Stimulated activated CD4-positive, alpha-beta T cell treated with anti-CD3 and anti-CD28 coated beads, Interleukin-1b, Interleukin-23, amount 100 ng/mL, for 1 hour (primary cell): Measurements from ENCODE around the gene TMEM125.

Experiments used
- DNase-seq, 2 donors: peaks; one replicate each; pipeline ENCODE4 v3.0.0-alpha.2; 2020; ENCODE audit warnings: low read depth in 2 of 2

Gene TMEM125

DNA sequence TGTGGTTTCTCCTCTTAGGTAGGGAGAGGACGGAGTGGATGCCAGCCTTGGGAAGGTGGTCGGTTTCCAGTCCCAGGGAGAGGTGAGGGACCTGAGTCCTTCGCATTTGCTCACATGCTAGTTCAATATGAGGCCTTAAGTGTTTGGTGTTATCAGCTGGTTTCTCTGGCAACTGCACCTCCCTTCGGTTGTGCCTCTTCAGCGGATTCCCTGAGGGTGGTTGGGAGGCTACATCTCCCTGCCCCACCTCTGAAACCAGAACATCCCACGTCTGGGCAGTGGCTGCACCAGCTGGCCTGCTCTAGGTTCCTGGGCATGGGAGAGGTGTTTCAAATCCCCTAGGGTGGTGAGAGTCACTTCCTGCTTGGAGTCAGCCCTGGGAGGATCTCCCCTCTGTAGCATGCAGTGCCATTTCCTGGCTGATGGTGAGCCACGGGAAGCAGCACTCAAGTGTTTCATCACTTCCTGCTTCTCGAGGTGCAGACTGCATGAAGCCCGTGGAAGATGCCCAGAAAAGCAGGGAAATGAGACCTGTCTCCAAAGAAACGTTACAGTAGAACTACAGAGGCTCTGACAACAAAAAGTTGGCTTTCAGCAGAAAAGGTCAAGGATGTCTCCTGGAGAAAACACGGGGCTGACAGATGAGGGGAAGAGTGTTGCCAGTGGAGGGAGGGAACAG, 4.5 kb downstream of the TMEM125 start:
- no peak for DNase-seq

DNA sequence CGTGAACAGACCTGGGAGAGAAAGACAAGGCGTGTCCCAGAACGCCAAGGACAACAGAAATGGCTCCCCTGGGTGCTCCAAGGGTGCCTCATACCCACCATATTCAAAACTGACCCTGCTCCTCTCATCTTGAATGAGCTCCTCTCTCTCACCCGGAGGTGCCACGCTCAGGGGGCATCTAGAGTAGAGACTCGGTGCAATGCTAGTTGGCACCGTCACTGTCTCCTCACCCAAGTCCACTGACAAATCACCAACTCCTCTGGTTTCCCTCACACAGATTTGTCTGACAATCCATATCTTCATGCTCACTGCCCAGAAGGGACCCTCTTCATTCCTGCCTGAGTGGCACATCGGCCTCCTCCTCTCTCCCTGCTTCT, 5.0 kb downstream of the TMEM125 start:
- DNase-seq, result no peak

DNA sequence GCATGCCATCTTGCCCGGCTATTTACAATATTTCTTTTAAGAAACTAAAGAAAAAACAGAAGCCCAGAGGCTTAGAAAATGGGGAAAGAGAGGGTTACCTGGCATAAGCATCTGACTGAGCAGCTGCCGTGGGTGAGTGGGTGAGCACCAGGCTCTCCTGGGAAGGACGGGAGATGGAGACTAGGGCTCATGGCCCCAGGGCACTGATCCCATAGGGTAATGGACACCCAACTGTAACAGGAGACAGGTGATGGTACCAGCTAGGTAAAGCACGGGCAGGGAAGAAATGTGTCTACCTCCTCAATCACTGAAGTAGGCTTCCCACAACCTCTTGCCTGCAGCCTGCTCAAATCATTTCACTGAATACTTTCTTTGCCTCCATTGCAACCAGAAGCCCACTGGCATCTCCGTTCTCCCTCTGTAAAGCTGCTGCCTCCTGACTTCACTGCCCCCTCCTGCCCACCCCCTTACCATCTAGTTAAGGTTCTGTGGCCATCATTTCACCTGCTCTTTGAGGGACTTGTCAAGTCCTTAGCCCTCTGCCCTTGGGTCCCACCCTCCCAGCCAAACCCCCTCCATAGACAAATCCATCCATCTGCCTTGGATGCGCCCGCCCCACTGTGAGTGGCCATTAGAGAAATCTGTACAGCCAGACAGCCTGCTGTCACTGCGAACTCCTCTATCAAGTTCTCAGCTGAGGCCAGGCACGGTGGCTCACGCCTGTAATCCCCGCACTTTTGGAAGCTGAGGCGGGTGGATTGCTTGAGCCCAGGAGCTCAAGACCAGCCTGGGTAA, 6.2 kb downstream of the TMEM125 start:
- DNase-seq, result no peak

DNA sequence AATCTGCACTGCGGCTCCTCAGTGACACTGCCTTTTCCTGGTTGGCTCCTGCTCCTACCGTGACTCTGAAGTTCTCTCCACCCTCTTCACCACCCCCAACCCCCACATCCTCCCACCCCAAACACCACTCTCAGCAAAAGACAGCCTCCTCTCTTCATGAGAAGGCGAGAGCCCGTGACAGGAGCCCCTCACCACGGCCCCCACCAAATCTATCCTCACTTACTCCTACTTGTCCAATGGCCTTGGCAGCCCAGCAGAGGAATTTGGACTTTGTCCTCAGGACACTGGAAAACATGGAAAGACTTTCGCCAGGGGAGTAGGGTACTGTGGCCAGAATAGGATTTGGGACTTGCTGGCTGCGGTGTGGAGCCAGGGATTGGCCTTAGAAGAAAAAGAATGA, 6.9 kb downstream of the TMEM125 start:
- no peak for DNase-seq

DNA sequence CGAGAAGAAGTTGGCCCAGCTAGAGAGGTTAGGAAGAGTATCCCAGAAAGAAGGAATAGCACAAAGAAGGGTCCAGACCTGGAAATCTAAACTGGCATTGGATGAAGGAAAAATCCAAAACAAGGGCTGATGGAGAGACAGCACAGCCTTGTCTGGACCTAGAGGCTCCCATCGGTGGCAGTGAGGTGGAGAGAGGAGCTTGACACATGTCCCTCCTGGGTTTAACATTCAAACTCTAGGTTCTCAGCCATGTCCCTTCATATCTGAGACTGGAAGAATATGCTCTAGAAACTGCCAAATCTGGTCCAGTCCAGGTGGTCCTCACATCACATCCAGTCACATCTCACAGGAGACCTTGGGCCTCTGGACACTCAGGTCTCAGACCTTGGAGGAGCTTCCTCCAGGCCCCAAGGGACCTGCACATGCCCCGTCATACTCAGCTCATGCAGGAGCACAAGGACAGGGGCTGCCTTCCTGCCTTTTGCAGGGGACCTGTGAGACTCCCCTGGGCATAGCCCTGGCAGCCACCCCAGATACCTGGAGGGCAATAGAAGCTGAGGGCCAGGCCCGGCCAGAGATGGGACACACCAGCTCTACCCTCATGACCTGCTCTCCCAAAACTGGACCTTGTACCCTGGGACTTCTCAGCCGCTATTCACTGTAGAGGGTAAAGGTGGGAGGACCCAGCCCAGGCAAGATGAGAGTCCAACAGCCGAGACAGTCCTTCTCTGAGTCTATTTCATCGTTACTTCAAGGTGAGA, 7.5 kb downstream of the TMEM125 start:
- DNase-seq, result no peak

DNA sequence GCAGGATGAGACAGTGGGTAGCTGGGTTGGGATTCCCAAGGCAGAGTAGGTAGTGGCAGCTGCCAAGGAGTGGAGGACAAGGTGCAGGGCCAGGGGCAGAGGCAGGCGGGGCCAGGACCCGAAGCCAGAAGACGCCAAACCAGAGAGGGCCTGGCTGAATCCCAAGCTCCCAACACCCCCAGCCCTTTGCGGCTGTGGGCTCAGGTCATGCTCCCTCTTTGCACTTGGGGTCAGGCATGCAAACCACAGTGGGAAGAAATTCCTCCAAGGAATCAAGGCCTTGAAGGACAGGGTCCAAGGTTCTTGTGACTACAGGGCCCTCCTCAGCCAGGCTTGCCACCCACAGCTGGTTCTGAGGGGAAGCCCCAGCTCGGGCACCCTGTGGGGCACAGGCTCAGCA, 9.4 kb downstream of the TMEM125 start:
- DNase-seq, result no peak

DNA sequence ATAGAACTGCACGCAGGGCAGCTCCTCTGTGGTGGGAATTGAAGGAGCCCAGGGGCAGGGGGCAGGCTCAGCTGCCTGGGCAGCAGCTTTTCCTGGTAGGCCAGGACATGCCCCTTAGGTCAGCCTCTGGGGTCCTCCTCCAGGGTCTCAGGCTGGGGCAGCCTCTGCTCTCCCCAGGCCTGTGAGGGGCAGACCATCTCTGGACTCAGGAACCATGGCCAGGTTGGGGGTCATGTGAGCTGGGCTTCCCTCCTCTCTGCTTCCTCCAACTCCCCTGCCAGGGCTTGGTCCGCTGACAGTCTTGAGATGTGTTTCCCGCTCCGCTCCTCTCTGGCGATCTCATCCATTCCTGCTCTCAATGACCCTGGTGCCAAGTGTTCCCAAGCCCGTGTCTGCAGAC, 9.9 kb downstream of the TMEM125 start:
- DNase-seq, result no peak

DNA sequence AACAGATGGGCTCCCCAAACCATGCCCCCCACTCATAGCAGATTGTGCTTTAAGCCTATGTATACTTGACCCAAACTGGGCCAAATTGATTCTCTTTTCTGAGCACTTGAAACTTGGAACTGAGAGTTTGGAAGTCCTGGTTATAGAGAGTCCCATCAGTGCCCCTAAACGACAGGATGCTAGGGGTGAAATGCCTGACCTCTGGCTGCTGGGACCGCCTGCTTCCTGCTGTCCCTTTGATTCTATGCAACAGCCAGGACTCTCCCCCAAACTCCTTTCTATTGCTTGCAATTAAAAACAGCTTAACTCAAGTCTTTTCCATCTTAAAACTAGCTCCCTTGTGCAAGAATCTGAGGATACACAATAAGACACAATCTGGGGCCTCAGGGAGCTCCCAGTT, 10.9 kb downstream of the TMEM125 start:
- no peak for DNase-seq

DNA sequence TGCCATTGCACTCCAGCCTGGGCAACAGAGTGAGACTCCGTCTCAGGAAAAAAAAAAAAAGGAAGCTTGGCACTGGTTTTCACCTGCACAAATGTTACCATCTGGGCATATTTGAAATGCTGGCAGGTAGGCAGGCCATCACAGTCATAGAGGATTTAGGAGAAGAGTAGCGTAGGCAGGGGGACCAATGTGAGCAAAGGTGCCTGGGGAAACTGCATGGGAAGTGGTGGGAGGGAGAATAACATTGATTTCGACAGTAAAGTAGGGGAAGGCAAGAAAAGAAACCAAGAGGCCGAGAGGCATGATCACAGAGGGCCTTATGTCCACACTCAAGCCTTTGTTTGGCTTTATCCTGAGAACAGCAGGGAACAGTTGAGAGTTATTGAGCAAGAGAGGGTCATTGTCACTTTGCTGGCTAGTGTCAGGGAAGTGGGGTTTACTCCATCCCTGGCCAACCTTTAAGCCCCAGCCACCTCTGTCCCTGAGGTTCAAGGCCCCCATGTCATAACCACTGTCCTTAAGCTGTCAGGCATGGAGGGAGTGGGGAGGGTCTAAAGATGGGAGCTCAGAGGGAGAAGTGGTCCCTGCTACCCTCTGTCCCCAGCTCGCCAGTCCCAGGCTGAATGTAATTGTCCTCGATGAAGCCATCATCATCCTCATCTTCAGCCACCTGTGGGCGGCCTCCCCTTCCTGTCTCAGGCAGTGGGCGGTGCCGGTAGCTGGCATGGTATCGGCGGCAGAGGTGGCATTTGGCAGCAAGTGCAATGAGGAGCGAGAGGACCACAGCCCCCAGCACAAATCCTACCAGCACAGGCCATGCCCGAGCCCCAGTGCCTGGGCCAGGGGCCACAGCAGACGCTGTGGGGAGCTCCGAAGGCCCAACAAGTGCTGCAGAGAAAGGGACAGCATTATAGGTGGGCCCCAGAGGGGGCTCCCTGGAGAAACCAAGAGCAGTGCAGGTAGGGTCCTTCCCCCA, 12.7 kb downstream of the TMEM125 start:
- DNase-seq, result no peak

DNA sequence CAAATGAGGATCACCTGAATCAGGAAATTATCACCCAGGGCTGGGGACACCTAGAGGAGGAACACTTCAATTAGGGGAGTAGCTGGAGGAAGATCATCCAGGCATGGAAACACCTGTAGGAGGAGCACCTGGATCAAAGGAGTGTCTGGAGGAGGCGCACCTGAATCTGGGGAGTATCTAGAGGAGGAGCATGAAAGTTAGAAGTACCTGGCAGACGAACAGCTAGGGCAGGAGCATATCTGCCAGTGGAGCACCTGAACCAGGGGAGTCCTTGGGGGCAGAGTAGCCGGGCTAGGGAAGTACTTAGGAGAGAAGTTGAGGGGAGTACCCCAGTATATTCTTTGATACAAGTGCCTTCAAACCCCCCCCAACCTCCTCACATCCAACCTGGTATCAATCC, 14.3 kb downstream of the TMEM125 start:
- DNase-seq, result no peak

DNA sequence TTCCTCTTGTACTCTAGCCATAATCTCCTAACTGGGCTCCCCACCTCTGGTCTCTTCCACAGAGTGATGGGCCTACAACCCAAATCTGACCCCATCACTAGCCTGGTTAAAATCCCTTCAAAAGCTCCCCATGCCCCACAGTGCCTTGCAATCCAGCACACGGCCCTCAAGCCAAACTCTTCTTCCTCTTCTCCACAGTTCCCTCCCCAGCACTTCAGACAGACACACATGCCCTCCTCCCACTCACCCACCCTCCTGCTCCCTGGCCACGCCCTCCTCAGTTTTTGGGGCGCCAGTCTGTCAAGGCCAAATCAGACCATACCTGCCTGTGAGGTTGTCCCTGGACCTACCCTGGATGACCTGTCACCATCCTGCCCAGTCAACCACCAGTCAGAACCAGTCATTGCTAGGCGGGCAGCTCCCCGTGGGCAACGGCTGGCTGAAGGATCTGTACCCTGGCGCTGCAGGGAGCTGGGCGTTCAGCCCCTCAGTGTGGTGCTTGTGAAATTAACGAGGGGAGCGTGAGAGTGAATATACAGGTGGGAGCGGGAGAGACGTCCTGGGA, 14.8 kb downstream of the TMEM125 start:
- DNase-seq, result no peak

DNA sequence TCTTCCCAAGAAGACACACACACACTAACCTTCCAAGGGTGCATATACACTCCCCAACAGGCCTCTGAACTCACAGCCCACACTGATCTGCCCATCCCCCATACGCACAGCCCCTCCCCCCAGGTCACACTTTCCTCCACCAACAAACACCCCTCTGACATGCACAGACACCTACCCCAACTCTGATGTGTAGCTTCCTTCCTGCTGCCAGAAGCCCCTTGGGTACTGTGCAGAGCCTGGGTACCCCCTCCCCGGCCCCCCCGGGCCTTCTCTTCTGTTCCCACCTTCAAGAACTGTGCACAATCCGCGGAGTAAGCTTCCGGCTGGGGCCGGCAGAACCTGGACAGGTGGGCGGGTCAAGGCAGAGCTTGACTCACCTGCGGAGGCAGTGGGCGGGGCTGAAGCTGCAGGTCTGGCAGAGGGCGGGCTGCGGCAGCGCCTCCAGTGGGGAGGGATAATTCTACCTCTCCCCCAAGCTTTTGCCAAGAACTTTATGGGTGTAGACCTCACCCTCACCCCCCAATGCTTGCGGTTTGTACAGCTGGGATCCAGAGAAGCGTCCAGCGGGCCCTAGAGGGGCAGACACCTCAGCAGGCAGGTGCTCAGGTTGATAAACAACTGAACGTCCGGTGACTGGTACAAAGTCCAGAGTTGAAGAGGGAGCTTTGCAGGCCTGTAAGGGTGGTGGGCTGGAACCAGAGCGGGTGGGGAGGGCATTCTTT, 15.6 kb downstream of the TMEM125 start, which contains the start of gene C1orf210:
Gene C1orf210, minus strand, starts transcription at position 313 of the 722 bp plus-strand sequence. CDS start 2,311 bp downstream, outside the sequence.
- no peak for DNase-seq

DNA sequence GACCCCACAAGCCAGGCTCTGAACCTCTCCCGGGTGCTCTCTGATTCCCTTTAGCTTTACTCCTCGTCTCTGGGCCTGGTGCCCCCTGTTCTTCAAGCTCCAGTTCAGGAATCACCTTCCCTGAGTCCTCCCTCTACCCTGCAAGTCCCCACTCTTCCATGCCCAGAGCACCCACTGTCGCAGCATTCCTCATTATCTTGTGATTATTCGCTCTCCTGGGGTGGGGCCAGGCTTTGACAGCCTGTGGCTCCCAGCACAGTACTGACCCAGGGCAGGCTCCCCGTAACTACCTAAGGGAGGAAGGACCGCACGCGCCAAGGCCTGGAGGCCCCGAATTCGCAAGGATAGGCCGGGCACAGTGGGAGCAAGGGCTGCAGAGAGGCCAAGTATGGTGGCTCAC, 16.3 kb downstream of the TMEM125 start:
- no peak for DNase-seq

DNA sequence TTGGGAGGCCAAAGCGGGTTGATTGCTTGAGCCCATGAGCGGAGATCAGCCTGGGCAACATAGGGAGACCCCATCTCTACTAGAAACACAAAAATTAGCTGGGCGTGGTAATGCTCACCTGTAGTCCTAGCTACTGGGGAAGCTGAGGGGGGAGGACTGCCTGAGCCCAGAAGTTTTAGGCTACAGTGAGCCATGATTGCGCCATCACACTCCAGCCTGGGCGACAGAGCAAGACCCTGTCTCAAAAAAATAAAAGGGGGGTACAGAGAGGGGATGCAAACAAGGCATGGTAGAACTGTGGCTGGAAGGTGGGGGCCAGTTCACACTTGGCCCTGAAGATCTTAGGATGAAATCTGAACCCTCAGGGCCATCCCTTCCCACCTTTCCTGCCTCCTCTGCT, 16.8 kb downstream of the TMEM125 start:
- no peak for DNase-seq

DNA sequence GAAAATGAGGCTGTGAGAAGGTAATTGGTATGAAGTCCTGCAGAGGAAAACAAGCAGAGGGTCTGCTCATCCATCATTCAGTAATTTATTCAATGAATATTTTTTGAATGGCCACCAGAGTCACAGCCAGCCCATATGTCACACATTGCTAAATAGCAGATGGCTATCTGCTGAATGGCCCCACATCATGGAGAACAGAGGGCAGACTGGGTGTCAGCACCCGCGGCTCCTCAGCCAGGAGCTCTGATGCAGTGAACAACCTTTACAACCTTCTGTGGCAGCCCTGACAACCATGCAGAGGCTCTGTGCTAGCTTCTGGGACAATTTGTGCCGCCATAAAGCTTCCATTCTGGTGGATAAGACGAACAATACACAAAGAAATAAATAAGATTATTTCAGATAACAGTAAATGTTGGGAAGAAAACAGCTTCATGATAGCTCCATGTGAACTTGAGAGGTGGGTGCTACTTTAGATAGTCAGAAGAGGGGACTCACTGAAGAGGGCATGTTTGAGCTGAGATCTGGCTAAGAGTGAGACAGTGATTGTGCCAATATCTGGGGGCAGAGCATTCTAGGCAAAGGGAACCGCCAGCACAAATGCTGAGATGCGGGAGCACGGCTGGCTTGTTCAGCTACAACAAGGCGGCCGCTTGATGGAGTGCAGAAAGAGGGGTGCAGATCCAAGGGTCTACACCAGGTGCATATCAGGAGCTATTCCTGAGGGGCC, 18.4 kb downstream of the TMEM125 start:
- no peak for DNase-seq

DNA sequence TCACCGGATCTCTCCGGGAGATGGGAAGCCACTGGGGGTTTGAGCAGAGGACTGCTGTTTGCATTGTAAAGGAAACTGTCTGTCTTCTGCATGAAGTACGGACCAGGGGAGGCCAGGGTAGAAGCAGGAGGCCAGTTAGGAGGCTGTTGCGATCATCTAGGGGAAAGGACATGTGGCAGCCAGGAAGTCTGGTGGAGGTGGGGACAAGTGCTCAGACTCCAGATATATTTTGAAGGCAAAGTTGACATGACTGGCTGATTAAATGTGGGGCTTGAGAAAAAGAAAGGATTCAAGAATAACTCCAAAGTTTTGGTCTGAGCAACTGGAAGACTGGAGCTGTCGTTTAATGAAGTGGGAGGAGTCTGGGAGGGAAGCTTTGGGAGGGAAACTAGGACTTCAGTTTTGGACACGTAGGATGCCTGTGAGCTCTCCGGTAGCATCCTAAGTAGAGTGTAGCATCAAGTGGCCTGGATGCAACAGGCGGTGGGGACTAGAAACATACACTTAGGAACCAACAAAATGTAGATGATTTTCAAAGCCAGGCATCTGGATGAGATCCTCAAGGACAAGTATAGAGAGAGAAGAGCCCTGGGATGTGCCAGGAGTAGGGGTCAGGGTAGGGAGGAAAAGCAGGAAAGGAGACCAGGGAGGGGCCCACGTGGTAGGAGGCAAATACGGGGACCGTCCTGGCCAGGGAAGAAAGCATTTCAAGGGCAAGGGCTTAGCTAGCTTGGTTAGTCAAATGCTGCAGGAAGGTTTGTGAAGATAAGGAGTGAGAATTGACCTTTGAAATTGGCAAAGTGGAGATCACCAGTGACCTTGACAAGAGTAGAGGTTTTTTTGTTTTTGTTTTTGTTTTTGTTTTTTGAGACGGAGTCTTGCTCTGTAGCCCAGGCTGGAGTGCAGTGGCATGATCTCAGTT, 19.3 kb downstream of the TMEM125 start:
- DNase-seq, result no peak

DNA sequence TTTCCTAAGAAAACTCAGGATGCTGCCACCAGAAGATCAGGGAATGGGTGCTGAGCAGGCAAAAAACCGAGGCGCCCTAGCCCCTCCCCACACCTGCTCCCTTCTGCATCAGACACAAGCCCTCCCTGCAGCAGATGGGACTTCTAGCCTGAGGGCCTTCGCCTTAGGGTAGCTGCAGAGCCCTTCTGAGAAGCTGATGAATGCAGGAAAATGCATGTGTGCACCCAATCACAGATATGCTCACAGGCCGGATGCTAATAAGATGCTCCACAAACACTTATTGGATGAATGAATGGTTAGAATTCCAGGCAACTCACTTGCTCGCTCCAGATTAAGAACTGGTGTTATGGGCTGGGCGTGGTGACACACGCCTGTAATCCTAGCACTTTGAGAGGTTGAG, 22.4 kb downstream of the TMEM125 start:
- no peak for DNase-seq

DNA sequence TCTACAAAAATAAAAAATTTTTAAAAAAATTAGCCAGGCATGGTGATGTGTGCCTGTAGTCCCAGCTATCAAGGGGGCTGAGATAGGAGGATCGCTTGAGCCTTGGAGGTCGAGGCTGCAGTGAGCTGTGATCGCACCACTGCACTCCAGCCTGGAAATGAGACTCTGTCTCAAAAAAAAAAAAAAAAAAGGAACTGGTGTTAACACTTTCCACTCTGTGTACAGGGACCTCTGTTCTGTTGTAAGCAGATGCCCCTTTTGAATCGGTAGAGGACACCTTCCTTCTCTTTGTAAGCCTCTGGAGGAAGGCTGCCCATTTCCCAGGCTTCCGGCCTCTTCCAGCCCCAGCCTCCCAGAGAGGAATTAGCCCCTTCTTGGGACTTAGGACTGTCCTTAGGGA, 22.9 kb downstream of the TMEM125 start:
- DNase-seq, result no peak

DNA sequence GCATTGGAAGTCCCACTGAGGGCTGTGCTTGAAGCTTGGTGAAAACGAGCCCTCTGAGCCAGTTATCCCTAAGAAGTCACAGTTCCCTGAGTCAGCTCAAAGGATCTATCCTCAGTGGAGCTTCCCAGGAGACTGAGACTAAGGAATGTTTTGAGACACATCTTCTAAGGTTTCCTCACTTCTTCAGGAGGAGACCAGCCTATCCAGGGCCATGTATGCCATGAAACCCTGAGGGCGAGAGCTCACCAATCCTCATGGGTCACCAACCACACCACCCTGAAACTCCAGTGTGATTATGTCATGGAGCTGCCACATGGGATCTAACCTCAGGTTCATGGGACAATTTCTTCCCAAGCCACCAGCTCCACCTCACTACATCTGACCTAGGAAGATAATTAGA, 23.4 kb downstream of the TMEM125 start:
- no peak for DNase-seq
